ENCODE results near the gene RBPJ. TPM values are rescaled to one million over a fixed set of nuclear protein-coding genes. Genes with fewer than 3 reads are reported as not detected.
A peak's percentile ranks its signal among the peaks of the same experiment; 100 is the strongest.

RBPJ gene
- polyA plus RNA-seq, 4 donors, result 66.4 to 85.4 (median 83.3) TPM

GRCh38 chr4:26452565-26453531 lies 132.0 kb downstream of the RBPJ start:
- DNase-seq (ENCODE audit: low read depth in 4 of 4, low spot score in 3 of 4), result no peak

GRCh38 chr4:26454961-26455360 lies 134.1 kb downstream of the RBPJ start:
- DNase-seq (ENCODE audit: low read depth in 4 of 4, low spot score in 3 of 4), result no peak

GRCh38 chr4:26455571-26455970 lies 134.8 kb downstream of the RBPJ start:
- no peak for DNase-seq (ENCODE audit: low read depth in 4 of 4, low spot score in 3 of 4)

GRCh38 chr4:26457412-26457811 lies 136.6 kb downstream of the RBPJ start:
- DNase-seq (ENCODE audit: low read depth in 4 of 4, low spot score in 3 of 4), result no peak

DNA sequence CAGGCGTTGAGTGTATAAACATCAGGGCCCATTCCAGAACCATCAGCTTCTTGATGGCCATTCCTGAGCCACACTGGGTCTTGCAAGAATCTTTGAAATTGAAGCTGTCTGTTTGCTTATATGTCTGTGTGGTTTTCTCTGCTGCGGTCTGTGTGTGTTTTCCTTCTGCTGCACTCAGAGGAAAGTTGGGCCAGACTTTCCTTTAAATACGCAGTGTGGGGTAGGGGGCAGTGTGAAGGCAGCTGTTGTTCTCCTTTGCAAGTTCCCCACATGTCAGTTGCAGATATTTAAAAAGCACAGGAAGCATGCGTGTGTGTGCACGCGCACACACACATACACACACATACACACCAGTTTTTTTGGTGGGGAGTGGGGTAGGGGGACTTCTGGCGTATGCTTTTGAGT lies 137.3 kb downstream of the RBPJ start:
- DNase-seq (ENCODE audit: low read depth in 4 of 4, low spot score in 3 of 4), result no peak

GRCh38 chr4:26459054-26459755 lies 138.4 kb downstream of the RBPJ start:
- peak in 2 of 4 donors; percentile 18 for DNase-seq (ENCODE audit: low read depth in 4 of 4, low spot score in 3 of 4)

GRCh38 chr4:26459756-26460530 lies 139.1 kb downstream of the RBPJ start:
- no peak for DNase-seq (ENCODE audit: low read depth in 4 of 4, low spot score in 3 of 4)

GRCh38 chr4:26462874-26463273 lies 142.1 kb downstream of the RBPJ start:
- DNase-seq (ENCODE audit: low read depth in 4 of 4, low spot score in 3 of 4), result no peak

DNA sequence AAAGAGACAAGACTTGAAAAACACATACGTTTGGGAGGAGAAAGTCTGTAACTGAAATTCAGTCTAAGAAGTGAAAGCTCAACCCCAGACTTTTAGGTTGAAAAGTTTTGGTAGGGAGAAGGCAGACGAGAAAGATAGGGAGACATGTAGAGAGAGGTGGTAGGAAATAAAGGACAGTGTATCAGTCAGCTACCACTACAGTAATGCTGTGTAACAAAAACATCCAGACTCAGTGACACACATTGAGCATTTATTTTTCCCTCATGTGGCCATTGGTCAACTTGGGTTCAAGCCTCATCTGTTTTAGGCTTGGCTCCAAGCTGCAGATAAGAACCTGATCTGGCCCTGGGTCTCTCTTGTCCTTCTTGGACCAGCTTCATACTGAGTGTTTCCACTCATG lies 142.6 kb downstream of the RBPJ start:
- DNase-seq (ENCODE audit: low read depth in 4 of 4, low spot score in 3 of 4), result no peak

DNA sequence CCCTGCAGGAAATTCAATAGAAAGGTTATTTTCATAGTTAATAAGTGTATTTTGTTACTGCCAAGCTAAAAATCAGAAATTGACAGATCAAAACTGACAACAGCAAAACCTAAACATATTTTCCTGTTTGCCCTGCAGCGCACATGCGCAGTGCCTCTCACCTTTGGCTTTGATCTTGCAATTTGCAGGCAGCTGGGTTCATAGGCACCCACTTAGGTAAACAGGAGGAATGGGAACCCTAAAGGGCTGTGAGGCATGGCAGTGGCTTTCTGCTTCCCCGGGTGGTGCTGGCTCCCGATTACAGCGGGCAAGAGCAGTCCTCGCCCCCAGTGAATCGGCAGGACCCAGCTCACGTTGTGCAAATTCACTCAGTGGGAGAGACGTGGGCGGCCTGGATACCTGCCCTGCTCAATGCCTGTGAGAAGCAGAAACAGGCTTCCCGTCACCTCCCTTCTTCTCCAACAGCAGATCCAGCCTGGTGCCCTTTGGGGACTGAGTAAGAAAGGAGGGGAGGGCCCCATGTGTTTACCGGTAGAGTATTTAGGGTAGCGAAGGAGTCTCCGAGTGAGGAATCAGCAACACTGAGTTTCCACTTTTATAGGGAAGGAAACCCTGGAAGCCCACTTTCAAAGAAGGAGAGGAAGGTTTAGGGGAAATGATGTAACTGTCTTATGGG lies 143.7 kb downstream of the RBPJ start:
- DNase-seq (ENCODE audit: low read depth in 4 of 4, low spot score in 3 of 4), result no peak

DNA sequence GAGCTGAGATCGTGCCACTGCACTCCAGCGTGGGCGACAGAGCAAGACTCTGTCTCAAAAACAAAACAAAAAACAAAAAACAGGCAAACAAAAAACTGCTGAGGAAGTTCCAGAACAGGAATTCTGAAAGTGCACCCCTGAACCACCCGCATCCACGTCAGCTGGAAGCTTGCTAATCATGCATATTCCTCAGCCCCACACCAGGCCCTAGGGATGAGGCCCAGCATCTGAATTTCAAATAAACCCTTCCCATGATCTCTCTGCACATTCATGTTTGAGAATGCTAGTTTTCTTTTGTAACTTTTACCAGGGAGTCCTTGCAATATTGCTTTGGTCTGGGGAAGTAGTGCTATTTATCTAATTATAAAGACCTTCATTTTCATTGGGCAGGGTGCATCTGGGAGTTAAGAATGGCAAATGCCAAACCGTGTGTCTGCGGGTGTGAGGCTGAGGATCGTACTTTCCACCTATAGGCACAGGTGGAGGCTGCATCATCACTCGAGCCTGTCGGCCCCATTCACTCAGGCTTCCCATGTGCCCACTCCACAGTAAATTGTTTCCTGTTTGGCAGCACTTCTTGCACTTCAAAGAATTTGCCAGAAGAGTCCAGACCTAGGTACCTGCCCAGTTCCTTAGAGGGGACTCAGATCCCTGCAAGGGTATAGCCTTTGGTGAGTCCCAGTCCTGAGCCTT lies 145.9 kb downstream of the RBPJ start:
- no peak for DNase-seq (ENCODE audit: low read depth in 4 of 4, low spot score in 3 of 4)

- no peak for DNase-seq (ENCODE audit: low read depth in 4 of 4, low spot score in 3 of 4)
Observed at GRCh38 chr4:26467724-26468123, 146.9 kb downstream of the RBPJ start.

DNA sequence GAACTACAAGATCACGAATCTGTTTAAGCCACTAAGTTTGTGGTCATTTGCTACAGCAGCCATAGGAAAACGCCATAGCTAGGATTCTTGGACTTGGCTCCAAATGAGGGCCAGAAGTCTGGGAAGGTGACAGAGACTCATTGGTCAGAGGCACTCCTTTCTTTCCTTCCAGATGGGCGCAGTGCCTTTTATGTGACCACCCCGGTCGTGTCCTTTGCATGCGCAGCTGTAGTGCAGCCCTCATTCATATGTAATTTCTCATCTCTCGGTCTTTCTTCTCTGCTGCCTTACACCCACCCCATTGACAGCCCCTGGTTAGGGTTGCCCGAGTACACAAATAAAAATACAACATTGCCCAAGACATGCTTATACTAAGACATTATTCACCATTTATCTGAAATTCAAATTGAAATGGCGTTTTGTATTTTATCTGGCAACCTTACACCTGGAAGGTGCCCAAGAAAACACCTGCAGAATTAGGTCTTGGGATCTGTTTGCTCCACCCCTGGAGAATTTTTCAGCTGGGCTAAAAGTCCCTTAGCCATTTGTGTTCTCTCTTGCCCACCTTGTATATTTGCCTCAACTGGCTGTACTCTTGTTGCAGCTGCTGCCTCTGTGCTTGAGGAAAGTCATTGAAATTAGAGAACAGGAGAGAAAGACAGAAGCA lies 147.6 kb downstream of the RBPJ start:
- no peak for DNase-seq (ENCODE audit: low read depth in 4 of 4, low spot score in 3 of 4)

DNA sequence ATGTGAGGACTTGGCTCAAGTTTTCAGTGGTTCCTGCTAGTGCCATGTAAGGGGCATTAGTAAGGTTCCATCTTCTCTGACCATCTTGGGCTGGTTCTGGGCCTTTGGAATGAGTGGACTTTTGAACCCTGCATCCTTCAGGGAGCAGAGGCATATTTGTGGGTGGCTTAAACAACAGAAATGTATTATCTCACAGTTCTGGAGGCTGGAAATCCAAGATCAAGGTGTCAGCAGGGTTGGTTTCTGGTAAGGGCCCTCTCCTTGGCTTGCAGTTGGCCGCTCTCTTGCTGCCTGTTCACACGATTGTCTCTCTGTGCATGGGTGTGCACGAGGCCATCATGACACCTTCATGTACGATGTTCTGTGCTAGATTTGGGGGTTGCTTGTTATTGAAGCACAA lies 148.2 kb downstream of the RBPJ start:
- DNase-seq (ENCODE audit: low read depth in 4 of 4, low spot score in 3 of 4), result no peak

DNA sequence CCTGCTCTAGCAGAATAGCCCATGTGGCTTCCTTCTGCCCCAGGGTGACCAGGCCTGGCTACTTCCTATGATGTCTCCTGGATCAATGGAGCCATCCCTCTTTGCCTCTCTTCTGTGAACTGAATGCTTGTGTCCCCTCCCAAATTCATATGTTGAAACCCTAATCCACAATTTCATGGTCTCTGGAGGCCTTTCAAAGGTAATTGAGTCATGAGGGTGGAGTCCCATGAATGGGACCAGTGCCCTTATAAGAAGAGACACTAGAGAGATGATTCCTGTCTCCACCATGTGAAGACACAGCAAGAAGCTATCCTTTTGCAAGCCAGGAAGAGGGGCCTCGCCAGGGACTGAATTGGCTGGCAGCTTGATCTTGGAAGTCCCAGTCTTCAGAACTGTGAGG lies 151.1 kb downstream of the RBPJ start:
- no peak for DNase-seq (ENCODE audit: low read depth in 4 of 4, low spot score in 3 of 4)

- no peak for DNase-seq (ENCODE audit: low read depth in 4 of 4, low spot score in 3 of 4)
Observed at GRCh38 chr4:26473893-26474292, 153.1 kb downstream of the RBPJ start.

DNA sequence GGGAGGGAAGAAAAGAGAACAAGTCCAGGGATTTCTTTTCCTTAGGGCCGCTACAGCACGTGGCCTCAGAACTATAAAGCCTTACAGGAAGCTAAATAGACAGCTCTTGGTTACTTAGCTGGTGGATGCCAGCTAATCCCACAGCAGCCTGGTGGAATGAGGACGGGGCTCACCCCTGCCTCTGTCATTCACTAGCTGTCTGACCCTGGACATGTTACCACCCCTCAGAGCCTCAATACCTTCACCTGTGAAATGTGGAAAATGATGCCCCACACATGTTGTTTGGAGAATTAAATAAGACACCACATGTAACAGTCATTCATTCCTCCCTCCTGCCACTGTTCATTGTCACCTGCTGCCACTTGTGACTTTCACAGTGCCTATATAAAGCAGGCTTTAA lies 153.7 kb downstream of the RBPJ start:
- no peak for DNase-seq (ENCODE audit: low read depth in 4 of 4, low spot score in 3 of 4)

DNA sequence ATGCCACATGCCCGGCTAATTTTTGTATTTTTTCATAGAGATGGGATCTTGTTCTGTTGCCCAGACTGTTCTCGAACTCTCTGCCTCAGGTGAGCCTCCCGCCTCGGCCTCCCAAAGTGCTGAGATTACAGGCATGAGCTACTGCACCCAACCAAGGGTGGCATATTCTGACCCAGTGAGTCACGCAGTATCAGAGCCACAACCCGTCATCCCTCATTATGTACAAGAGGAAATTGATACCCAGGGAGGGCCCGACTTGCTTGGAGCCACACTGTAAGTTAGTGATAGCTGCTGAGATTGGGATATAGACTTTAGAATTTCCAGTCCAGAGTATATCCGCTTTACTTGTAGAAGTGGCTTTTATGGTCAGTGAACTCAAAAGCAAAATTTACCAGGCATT lies 154.9 kb downstream of the RBPJ start:
- DNase-seq (ENCODE audit: low read depth in 4 of 4, low spot score in 3 of 4), result no peak

- no peak for DNase-seq (ENCODE audit: low read depth in 4 of 4, low spot score in 3 of 4)
Observed at GRCh38 chr4:26476545-26476944, 155.7 kb downstream of the RBPJ start.
